Right atrium auricular region (tissue), 2 donors: Measurements from ENCODE around the gene LAMC2. TPM values are rescaled to one million over a fixed set of nuclear protein-coding genes. Genes with fewer than 3 reads are reported as not detected.

Experiments
- DNase-seq: peaks from one replicate; pipeline ENCODE4 v3.0.0-alpha.2; 2019; ENCODE audit warnings: low spot score
- H3K27ac ChIP-seq, 2 donors: fragments of 200-600 bp; sonication (generic); 1 replicate in 1 of 2; 2 replicates in 1 of 2; pipeline ENCODE4 v1.5.1; 2016 to 2019
- H3K27me3 ChIP-seq, 2 donors: fragments of 200-600 bp; sonication (generic); one replicate each; pipeline versions ENCODE4 v1.5.1 to v1.6.0; 2017 to 2019
- H3K36me3 ChIP-seq: fragments of 200-600 bp; sonication (generic); one replicate; pipeline ENCODE4 v1.5.1; 2016
- H3K4me1 ChIP-seq, 2 donors: fragments of 200-600 bp; sonication (generic); one replicate each; pipeline versions ENCODE4 v1.5.1 to v1.6.0; 2017 to 2019
- H3K4me3 ChIP-seq, 2 donors: fragments of 200-600 bp; sonication (generic); 1 replicate in 1 of 2; 2 replicates in 1 of 2; pipeline ENCODE4 v1.5.1; 2017 to 2019; ENCODE audit warnings: mild to moderate bottlenecking in 1 of 2, moderate library complexity in 1 of 2
- H3K9me3 ChIP-seq, 2 donors: fragments of 200-600 bp; sonication (generic); one replicate each; pipeline ENCODE4 v1.5.1; 2019
- total RNA-seq, 2 donors: library from RNA; depleted of rRNA; stranded (reverse); fragments of >200 nt; gene quantifications; one replicate each; pipeline ENCODE4 v1.1.0, GENCODE V29; 2016
- TF ChIP-seq, protein P1 (sequence below), 2 donors: fragments of 200-600 bp; sonication (generic); IDR thresholded peaks; one replicate each; pipeline ENCODE4 v1.5.1; 2019; ENCODE audit warnings: antibody characterized with exemption in 2 of 2

The LAMC2 gene
- total RNA-seq, 2 donors from 2014 or later: 2.6 to 4.9 TPM

- Histone ChIP-seq H3K4me1 (peaks cover 0 to 34% of the 10 kb centered on the region in 2 donors), H3K27ac (peak overlapping the region; percentile 72 to 87), H3K9me3 (no peaks in the 10 kb centered on the region), H3K36me3 (no peaks in the 10 kb centered on the region), H3K27me3 (no peaks in the 10 kb centered on the region), H3K4me3 (no peak overlapping the region)
- no peak for DNase-seq
- TF ChIP-seq, protein P1, sequence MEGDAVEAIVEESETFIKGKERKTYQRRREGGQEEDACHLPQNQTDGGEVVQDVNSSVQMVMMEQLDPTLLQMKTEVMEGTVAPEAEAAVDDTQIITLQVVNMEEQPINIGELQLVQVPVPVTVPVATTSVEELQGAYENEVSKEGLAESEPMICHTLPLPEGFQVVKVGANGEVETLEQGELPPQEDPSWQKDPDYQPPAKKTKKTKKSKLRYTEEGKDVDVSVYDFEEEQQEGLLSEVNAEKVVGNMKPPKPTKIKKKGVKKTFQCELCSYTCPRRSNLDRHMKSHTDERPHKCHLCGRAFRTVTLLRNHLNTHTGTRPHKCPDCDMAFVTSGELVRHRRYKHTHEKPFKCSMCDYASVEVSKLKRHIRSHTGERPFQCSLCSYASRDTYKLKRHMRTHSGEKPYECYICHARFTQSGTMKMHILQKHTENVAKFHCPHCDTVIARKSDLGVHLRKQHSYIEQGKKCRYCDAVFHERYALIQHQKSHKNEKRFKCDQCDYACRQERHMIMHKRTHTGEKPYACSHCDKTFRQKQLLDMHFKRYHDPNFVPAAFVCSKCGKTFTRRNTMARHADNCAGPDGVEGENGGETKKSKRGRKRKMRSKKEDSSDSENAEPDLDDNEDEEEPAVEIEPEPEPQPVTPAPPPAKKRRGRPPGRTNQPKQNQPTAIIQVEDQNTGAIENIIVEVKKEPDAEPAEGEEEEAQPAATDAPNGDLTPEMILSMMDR (IDR thresholded peaks at IDR 0.05): no peak
These were observed 5.8 kb upstream of the LAMC2 start for GRCh38 chr1:183180218-183180617.

DNA sequence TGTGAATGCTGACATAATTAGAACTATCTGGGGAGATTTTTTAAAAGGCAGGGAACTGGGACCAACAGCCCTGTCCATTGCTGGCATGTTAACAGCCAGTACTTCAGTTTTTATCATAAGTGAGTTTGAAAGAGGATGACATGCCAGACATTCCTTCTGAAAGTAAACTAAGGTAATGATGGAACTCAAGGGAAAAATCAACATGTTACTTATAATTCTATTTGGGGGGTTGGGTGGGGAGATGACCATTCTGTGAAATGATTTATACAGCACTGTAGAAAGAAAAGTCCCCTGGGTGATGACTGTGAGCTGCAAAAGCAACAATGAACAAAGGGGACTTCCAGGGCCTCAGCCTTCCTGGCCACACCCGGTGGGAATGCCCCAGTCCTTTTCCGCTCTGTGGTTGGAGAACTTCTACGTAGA, 5.4 kb upstream of the LAMC2 start:
- no peak overlapping the region for H3K4me3 ChIP-seq
- peak; percentile 71 for DNase-seq
- H3K9me3 ChIP-seq: no peaks in the 10 kb centered on the region

DNA sequence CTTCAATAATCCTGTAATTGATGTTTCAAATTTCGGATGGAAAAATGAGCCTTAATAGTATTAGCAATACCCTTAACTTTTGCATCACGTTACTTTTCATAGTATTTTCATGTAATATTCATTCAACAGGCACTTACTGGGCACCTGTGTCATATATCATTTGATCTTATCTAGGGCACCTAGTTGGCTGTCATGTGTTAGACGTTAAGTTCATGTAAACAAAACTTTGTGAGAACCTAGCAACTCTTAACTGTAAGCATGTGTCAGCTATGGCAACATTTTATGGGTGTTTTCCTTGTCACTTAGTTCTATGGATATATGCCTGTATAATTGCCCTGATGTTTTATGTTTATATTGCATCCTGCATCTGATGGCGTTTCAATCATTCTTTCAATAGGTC, 777 bp downstream of the LAMC2 start:
- no peak overlapping the region for H3K27ac ChIP-seq
- no peaks in the 10 kb centered on the region for H3K36me3 ChIP-seq
- H3K4me3 ChIP-seq: no peak overlapping the region
- no peaks in the 10 kb centered on the region for H3K4me1 ChIP-seq
- H3K9me3 ChIP-seq: no peaks in the 10 kb centered on the region
- TF ChIP-seq, protein P1 (IDR thresholded peaks at IDR 0.05): no peak
- H3K27me3 ChIP-seq: no peaks in the 10 kb centered on the region
- DNase-seq: no peak

More for the DNA sequence above, 5.4 kb upstream of the LAMC2 start:
- Histone ChIP-seq H3K4me1 (peaks cover 0 to 34% of the 10 kb centered on the region in 2 donors), H3K27me3 (no peaks in the 10 kb centered on the region), H3K36me3 (no peaks in the 10 kb centered on the region), H3K27ac (peak overlapping the region; percentile 72 to 87)
- TF ChIP-seq, protein P1 (IDR thresholded peaks at IDR 0.05): no peak

DNA sequence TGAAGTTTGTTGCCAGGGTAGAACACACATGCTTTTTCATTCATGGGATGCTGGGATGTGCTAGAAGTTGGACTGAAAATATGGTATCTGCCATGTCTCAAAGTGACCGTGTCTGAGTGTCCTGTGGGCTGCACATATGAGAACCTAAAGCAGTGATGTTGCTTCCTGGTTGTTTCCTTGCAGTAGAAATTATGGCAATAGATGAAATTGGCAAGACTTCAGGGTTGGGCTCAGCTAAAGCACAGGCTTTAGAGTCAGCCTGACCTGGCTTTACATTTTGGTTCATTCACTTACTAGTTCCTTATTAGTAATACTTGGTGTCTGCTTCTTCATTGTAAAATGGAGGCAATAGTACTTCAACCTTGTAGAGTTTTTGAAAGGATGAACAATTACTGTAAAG, 2.2 kb downstream of the LAMC2 start:
- Histone ChIP-seq H3K9me3 (no peaks in the 10 kb centered on the region), H3K4me3 (no peak overlapping the region), H3K4me1 (no peaks in the 10 kb centered on the region), H3K27ac (no peak overlapping the region), H3K36me3 (no peaks in the 10 kb centered on the region), H3K27me3 (no peaks in the 10 kb centered on the region)
- DNase-seq: no peak
- TF ChIP-seq, protein P1 (IDR thresholded peaks at IDR 0.05): no peak

DNA sequence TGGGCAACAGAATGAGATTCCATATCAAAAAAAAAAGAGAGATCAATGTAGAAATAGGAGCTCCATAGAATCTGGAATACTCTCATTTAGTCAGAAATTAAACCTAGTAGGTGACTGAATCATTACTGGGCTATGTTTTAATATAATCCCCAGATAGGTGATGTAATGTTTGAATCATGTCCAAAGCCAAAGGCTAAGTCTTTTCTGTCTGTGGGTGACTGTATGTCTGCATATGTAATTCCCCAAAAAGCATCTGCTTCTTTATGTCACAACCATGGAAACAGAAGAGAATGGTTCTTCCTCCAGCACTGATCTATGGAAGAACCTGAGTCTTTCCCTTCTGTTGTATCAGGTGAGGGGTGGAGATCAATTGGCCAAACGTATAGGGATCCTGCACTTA, 5.8 kb downstream of the LAMC2 start:
- Histone ChIP-seq H3K4me3 (no peak overlapping the region), H3K27me3 (no peaks in the 10 kb centered on the region), H3K4me1 (peaks cover 0 to 5% of the 10 kb centered on the region in 2 donors), H3K36me3 (no peaks in the 10 kb centered on the region), H3K27ac (no peak overlapping the region), H3K9me3 (no peaks in the 10 kb centered on the region)
- no peak for DNase-seq
- TF ChIP-seq, protein P1 (IDR thresholded peaks at IDR 0.05): no peak

- Histone ChIP-seq H3K27ac (no peak overlapping the region), H3K9me3 (no peaks in the 10 kb centered on the region), H3K36me3 (no peaks in the 10 kb centered on the region), H3K4me3 (no peak overlapping the region), H3K27me3 (no peaks in the 10 kb centered on the region), H3K4me1 (peaks cover 0 to 5% of the 10 kb centered on the region in 2 donors)
- no peak for DNase-seq
- TF ChIP-seq, protein P1 (IDR thresholded peaks at IDR 0.05): no peak
These were observed 8.0 kb downstream of the LAMC2 start for GRCh38 chr1:183193963-183194525.
